Endothelial cell of umbilical vein (primary cell): ENCODE results near the gene CPO. TPM values are rescaled to one million over a fixed set of nuclear protein-coding genes. Genes with fewer than 3 reads are reported as not detected.

Experiments
- BruUV-seq: library from RNA; stranded (reverse); fragments of 400-500 nt; replicated peaks from 2 replicates; lab custom pipeline; 2021; lab: Mats Ljungman, UMichigan
- CTCF ChIA-PET: fragments of 300-600, 350-600 bp; sonication (Branson Sonifier 250); formaldehyde crosslinking; loops from one replicate; lab custom pipeline; 2021; ENCODE audit warnings: antibody characterized with exemption, inconsistent platforms; lab: Charles Lee
- POLR2A ChIA-PET: fragments of 300-600, 350-600 bp; sonication (Branson Sonifier 250); formaldehyde crosslinking; loops from one replicate; lab custom pipeline; 2021; ENCODE audit warnings: antibody characterized with exemption, inconsistent platforms; lab: Charles Lee
- DNase-seq: peaks from one replicate; pipeline ENCODE4 v3.0.0-alpha.2; 2011; ENCODE audit warnings: low read depth, low spot score
- FAIRE-seq: peaks from 2 replicates; lab custom pipeline; 2011; peaks lifted over from hg19 to GRCh38; lab: Jason Lieb, UNC
- H2AFZ ChIP-seq: 2 replicates; pipeline ENCODE4 v1.6.0; 2012; ENCODE audit warnings: low read depth, low read length, control low read depth, inconsistent platforms
- H3K27ac ChIP-seq: 2 replicates; pipeline ENCODE4 v1.5.1; 2011; ENCODE audit warnings: low read depth, mild to moderate bottlenecking, control low read depth, low read length, moderate library complexity; ENCODE audit not compliant: insufficient read depth
- H3K27me3 ChIP-seq, 2 experiments: 2 replicates each; pipeline versions ENCODE4 v1.6.0 to v1.6.1; 2011; ENCODE audit warnings: low read length in 2 of 2, mixed read lengths in 1 of 2; ENCODE audit not compliant: control insufficient read depth in 2 of 2, insufficient read depth in 2 of 2
- H3K36me3 ChIP-seq, 2 experiments: 2 replicates in 1 of 2; 3 replicates in 1 of 2; pipeline ENCODE4 v1.5.1; 2011; ENCODE audit warnings: low read length in 2 of 2, mild to moderate bottlenecking in 1 of 2, moderate library complexity in 1 of 2; ENCODE audit not compliant: control insufficient read depth in 2 of 2, insufficient read depth in 2 of 2; ENCODE audit errors: extremely low read depth in 1 of 2
- H3K4me1 ChIP-seq: 3 replicates; pipeline ENCODE4 v1.5.1; 2011; ENCODE audit warnings: mild to moderate bottlenecking, low read length; ENCODE audit not compliant: control insufficient read depth, insufficient read depth; ENCODE audit errors: extremely low read depth
- H3K4me2 ChIP-seq: 2 replicates; pipeline ENCODE4 v1.6.1; 2011; ENCODE audit warnings: low read length, control low read depth, mixed read lengths; ENCODE audit not compliant: insufficient read depth
- H3K4me3 ChIP-seq, 3 experiments: fragments of 200-600 bp in 1 of 3; sonication (generic), shearing (Covaris generic) in 1 of 3; replicated peaks in 1 of 3; 2 replicates each; pipeline ENCODE4 v1.5.1; 2011 to 2016; ENCODE audit warnings: control low read depth in 3 of 3, low read length in 3 of 3, mild to moderate bottlenecking in 2 of 3, inconsistent platforms in 1 of 3, low read depth in 1 of 3, moderate library complexity in 1 of 3; ENCODE audit not compliant: insufficient read depth in 1 of 3
- H3K79me2 ChIP-seq: 2 replicates; pipeline ENCODE4 v1.6.0; 2012; ENCODE audit warnings: low read length, inconsistent platforms; ENCODE audit not compliant: control insufficient read depth, insufficient read depth
- H3K9ac ChIP-seq: replicated peaks from 2 replicates; pipeline ENCODE3; 2011; ENCODE audit warnings: low read length, control low read depth; ENCODE audit not compliant: insufficient read depth; ENCODE audit errors: extremely low read depth
- H3K9me1 ChIP-seq: replicated peaks from 3 replicates; pipeline ENCODE4 v1.6.0; 2011; ENCODE audit warnings: mild to moderate bottlenecking, low read length; ENCODE audit not compliant: control insufficient read depth, insufficient read depth; ENCODE audit errors: extremely low read depth
- H3K9me3 ChIP-seq: replicated peaks from 2 replicates; pipeline ENCODE4 v1.5.1; 2012; ENCODE audit warnings: low read length, inconsistent platforms; ENCODE audit not compliant: control insufficient read depth, insufficient read depth
- H4K20me1 ChIP-seq: replicated peaks from 2 replicates; pipeline ENCODE3; 2011; ENCODE audit warnings: mild to moderate bottlenecking, low read length; ENCODE audit not compliant: control insufficient read depth, insufficient read depth; ENCODE audit errors: extremely low read depth
- EZH2 ChIP-seq: IDR thresholded peaks from 2 replicates; pipeline ENCODE4 v1.6.1; 2012; ENCODE audit warnings: borderline replicate concordance, low read depth, mild to moderate bottlenecking, moderate library complexity, low read length, inconsistent platforms; ENCODE audit not compliant: severe bottlenecking
- FOS ChIP-seq: IDR thresholded peaks from 2 replicates; pipeline ENCODE4 v1.6.1; 2011; ENCODE audit warnings: mild to moderate bottlenecking, low read length, moderate library complexity, borderline replicate concordance; ENCODE audit not compliant: insufficient read depth
- GATA2 ChIP-seq: IDR thresholded peaks from 2 replicates; pipeline ENCODE4 v1.7.0; 2011; ENCODE audit warnings: low read depth, mild to moderate bottlenecking, moderate library complexity, mixed read lengths, low read length; ENCODE audit not compliant: insufficient read length, insufficient read depth
- JUN ChIP-seq: IDR thresholded peaks from 2 replicates; pipeline ENCODE4 v1.6.1; 2011; ENCODE audit warnings: borderline replicate concordance, low read depth; ENCODE audit not compliant: insufficient read length, insufficient read depth
- POLR2A ChIP-seq: IDR thresholded peaks from 2 replicates; pipeline ENCODE4 v1.6.1; 2012; ENCODE audit warnings: low read depth, mild to moderate bottlenecking, control low read depth, low read length
- dilution Hi-C: fragments of 300-500 bp; cut with MboI; formaldehyde crosslinking; loops from one replicate; pipeline ENCODE4 v1.15.0; 2019; ENCODE audit warnings: low sequenced_read_pairs; ENCODE audit not compliant: extremely low pct_ligation_motif_present
- intact Hi-C: fragments of 100-400 bp; cut with micrococcal nuclease; formaldehyde crosslinking; loops from one replicate; pipeline ENCODE4 v1.10.0; 2022
- polyA plus RNA-seq, 4 experiments: library from polyadenylated mRNA; depleted of rRNA in 3 of 4; stranded (reverse) in 3 of 4; unstranded in 1 of 4; fragments of >200 nt; gene quantifications; 2 replicates each; pipeline versions ENCODE4 v1.2.1 to v1.2.3, GENCODE V29; 2011 to 2012; ENCODE audit warnings: missing spikeins in 1 of 4
- total RNA-seq: library from RNA; stranded (reverse); gene quantifications from 2 replicates; pipeline ENCODE4 v1.2.3, GENCODE V29; 2021
- TF ChIP-seq, protein P1 (sequence below), 2 donors: IDR thresholded peaks; 1 replicate in 1 of 2; 2 replicates in 1 of 2; pipeline ENCODE4 v1.5.1; 2011; ENCODE audit warnings: low read length in 2 of 2, mild to moderate bottlenecking in 2 of 2, moderate library complexity in 2 of 2, control low read depth in 1 of 2, inconsistent platforms in 1 of 2, low read depth in 1 of 2; ENCODE audit not compliant: insufficient read depth in 1 of 2; ENCODE audit errors: extremely low read depth in 1 of 2
- TF ChIP-seq, protein P2 (sequence below): IDR thresholded peaks from 2 replicates; pipeline ENCODE4 v1.6.1; 2011; ENCODE audit not compliant: insufficient read depth, insufficient read length

Gene CPO
- total and polyA plus RNA-seq, 2 donors (not counting 3 experiments of a cell fraction or from before 2014, with no cell fraction given), result not detected

DNA sequence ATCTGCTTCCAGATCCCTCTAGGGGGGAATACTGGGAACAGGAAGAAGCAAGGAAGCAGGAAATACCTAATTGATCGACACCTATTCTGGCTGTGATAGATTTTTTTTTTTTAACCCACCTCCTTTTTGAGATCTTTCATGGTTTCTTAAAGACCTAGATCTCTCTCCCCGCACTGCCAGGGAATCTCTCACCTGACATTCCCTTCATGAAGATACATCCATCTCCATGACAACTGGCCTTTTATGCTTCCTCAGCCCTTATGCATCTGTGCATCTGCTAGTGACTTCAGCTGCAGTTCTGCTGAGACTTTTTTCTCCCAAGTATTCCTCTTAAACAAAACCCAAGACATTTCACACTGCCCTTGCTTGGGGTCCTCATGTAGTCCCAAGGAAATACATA lies 21.1 kb upstream of the CPO start:
- Histone ChIP-seq H3K4me2 (no peak overlapping the region), H3K9ac (no peak overlapping the region), H3K9me3 (no peaks in the 10 kb centered on the region), H4K20me1 (no peaks in the 10 kb centered on the region), H3K4me3 (no peak overlapping the region), H3K79me2 (no peaks in the 10 kb centered on the region), H3K9me1 (no peaks in the 10 kb centered on the region), H3K27me3 (no peaks in the 10 kb centered on the region), H3K27ac (no peak overlapping the region), H3K36me3 (no peaks in the 10 kb centered on the region), H2AFZ (no peak overlapping the region), H3K4me1 (peaks cover 3% of the 10 kb centered on the region)
- intact Hi-C loops (no loop called here), dilution Hi-C loops (no loop called here)
- no TSS peak for BruUV-seq
- CTCF ChIA-PET, result interaction anchor here (0.7 kb wide), 1 partner anchor 23 kb away, joined by 3 read pairs; no protein-coding TSS in a partner anchor
- FAIRE-seq, result no peak
- no peak for DNase-seq
- POLR2A ChIA-PET, result no interaction called here
- no peak for TF ChIP-seq JUN
- no peak for TF ChIP-seq EZH2
- TF ChIP-seq, protein P1, sequence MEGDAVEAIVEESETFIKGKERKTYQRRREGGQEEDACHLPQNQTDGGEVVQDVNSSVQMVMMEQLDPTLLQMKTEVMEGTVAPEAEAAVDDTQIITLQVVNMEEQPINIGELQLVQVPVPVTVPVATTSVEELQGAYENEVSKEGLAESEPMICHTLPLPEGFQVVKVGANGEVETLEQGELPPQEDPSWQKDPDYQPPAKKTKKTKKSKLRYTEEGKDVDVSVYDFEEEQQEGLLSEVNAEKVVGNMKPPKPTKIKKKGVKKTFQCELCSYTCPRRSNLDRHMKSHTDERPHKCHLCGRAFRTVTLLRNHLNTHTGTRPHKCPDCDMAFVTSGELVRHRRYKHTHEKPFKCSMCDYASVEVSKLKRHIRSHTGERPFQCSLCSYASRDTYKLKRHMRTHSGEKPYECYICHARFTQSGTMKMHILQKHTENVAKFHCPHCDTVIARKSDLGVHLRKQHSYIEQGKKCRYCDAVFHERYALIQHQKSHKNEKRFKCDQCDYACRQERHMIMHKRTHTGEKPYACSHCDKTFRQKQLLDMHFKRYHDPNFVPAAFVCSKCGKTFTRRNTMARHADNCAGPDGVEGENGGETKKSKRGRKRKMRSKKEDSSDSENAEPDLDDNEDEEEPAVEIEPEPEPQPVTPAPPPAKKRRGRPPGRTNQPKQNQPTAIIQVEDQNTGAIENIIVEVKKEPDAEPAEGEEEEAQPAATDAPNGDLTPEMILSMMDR (IDR thresholded peaks at IDR 0.05; ENCODE audit: extremely low read depth in 1 of 2, insufficient read depth in 1 of 2, low read depth in 1 of 2, low read length in 2 of 2), result no peak
- no peak for TF ChIP-seq FOS
- no peak for TF ChIP-seq GATA2
- TF ChIP-seq POLR2A, result no peak
- TF ChIP-seq, protein P2, sequence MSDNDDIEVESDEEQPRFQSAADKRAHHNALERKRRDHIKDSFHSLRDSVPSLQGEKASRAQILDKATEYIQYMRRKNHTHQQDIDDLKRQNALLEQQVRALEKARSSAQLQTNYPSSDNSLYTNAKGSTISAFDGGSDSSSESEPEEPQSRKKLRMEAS, result no peak
